GM21360 (cell line): ENCODE measurements around the gene ZNF330.

ENCODE experiments used
- ATAC-seq: cut with Tn5 transposase; IDR thresholded peaks from one replicate; pipeline ENCODE4 v1.9.1; 2021; ENCODE audit warnings: mild to moderate bottlenecking, moderate library complexity; ENCODE audit not compliant: unreplicated experiment

The ZNF330 gene

DNA sequence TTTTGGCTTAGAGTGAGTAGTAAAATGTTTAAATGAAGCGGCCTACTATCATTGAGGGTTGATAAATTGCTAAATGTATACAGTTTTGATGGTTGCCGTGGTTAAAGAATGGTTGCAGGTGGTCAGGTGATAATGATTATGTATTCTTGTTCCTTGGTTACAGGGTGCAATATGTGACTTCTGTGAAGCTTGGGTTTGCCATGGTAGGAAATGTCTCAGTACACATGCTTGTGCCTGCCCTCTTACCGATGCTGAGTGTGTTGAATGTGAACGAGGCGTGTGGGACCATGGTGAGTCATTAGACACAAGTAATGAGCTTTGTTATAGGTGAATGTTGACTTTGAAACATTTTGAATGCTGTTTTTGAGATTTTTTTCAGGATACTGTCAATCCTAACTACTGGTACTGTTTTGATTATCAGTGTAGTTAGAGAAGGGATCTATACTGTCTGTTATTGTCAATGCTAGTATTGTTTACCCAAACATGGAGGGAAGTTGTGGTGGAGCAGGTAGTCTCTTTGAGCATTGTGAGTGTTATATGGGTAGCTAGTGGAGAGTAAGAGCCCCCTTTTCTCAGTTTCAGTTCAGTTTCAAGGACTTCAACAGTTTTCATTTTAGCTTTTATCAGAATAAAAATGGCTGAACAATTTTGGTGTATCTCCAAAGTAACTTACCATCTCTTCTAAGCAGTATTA lies 8.9 kb downstream of the ZNF330 start:
- ATAC-seq = peak; percentile 70

DNA sequence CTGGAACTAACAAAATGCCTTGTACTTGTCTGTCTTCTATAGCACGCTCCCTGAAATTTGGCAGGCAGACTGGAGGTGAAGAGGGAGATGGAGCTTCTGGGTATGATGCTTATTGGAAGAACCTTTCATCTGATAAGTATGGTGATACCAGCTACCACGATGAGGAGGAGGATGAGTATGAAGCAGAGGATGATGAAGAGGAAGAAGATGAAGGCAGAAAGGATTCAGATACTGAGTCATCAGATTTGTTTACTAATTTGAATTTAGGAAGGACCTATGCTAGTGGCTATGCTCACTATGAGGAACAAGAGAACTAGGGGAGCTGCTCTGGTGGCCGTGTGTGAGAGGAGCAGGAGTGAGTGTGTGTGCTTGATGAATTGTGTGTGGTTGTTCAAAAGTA lies 13.0 kb downstream of the ZNF330 start:
- ATAC-seq = no peak

DNA sequence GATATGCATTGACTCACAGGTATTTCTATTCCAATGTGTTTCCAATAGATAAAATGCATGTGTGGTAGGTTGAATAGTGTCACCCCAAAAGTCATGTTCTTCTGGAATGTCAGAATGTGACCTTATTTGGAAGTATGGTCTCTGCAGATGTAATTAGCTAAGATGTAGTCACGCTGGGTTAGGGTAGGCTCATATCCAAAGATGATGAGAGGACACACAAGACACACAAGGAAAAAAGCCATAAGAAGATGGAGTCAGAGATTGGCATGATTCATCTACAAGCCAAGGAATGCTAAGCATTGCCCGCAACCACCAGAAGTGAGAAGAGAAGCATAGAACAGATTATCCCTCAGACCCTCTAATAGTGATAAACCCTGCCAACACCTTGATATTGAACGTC lies 17.5 kb downstream of the ZNF330 start:
- no peak for ATAC-seq

DNA sequence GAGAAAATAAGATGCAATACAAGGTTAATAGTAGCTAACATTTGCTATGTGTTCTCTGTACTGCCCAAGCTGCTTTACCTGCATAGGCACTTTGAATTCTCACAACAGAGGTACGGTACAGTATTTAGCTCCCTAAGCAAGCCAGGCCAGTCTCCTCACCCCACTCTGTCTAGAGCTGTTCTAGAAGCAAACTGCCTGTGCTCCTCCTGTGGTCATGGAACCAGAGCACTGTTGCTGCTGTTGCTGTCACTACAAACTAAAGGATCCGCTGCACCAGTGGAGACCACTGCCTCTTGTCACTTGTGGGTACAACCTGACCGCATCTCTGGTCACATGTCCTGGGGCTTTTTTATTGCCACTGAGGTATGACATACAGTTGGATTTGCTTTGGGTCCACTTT lies 19.6 kb downstream of the ZNF330 start:
- ATAC-seq = no peak

DNA sequence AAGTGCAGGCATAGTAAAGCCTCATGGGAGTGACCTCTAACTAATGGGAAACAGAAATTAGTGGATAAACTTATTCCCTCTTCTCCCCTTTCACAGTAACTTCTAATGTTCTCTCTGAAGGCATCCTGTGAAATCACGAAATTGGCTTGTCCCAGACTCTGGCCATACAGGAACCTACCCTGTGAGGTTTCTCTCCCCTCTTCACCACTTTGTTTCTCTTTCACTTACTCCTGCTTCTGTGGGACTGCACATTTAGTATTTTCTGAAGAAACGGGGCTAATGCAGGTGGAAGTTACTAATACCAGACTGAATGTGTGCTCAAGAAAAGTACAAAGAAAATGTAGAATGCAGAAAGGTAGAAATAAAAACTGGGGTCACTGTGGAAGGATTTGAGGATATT lies 20.0 kb downstream of the ZNF330 start:
- ATAC-seq = no peak

DNA sequence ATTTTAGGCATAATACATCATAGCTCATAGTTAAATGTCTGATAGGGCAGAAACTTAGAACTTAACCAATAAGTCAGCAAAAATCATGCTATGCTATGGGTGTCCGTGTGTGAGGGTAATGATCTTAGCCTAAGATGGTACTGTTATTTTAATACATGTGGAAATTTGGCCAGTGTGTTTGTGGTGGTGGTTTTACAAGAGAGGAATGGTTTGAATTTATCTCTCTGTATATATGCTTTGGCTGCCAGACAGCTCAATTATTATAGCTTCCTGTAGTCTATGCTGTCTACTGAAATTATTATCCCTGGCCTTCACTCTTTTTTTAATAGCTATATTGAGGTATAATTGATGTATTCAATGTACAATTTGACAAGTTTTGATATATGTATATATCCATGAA lies 21.3 kb downstream of the ZNF330 start:
- ATAC-seq = no peak

DNA sequence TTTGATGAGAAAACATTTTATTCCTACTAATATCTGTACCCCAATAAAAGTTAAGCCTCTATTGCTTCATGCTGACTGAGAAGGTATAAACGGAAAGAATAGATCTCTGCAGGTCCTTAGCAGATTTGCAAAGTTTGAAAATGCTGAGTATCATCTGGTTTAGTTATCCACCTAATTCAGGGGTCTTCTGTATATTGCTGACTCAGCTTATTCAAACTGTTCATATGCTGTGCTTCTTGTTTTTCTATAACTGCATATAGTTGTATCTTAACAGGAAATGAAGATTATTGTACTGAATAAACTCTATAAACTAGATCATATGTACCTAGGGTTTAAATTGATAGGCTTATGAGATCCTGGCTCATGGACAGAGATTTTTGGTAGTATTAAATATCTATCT lies 23.7 kb downstream of the ZNF330 start:
- no peak for ATAC-seq

DNA sequence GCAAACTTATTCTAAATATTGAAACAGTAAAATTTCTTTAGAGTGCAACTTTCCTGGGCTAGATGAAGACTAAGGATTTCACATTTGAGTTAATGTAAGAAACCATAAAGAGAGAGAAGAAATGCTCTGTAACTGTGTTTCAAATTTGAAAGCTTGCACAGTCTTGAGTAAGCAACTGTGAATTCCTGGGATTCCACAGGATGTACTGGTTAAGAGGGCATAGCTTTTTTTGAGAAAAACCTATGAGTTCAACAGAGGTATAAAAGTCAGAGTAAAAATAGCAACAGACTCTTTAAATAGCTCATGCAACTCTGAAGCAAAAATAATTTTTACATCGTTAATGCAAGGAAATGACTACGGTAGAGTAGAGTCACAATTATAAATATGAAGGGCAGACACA lies 25.5 kb downstream of the ZNF330 start:
- ATAC-seq = no peak

DNA sequence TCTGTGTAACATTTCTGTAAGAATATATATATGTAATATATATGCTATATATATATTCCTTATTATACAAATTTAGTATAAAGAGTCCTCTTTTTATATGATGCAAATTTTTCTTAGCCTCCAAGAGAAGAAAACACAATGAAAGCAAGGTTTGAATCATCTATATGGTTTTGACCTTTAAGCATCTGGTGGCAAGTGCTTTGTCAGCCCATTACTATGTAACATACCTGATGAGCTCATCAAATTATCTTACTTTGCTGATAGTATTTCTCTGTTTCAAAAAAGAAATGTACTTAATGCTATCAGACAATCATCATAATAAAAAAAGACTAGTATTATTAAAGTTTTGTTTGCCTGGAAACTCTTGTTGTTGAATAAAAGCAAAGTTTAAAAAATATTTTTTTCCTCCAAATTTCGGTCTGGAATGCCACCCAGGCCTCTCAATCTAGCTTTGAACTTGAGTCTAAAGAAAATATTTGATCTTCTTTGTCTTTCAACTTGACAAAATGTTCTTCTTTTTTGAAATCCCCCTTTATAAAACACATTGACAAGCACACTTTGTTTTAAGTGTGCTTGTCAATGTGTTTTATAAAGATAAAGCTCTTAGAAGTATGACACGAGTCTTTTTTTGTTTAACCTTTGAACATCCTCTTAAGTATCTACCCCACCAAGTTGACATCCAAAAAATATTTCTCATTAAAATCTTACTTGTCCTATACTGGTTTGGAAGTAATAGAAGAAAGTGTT lies 26.2 kb downstream of the ZNF330 start:
- no peak for ATAC-seq

DNA sequence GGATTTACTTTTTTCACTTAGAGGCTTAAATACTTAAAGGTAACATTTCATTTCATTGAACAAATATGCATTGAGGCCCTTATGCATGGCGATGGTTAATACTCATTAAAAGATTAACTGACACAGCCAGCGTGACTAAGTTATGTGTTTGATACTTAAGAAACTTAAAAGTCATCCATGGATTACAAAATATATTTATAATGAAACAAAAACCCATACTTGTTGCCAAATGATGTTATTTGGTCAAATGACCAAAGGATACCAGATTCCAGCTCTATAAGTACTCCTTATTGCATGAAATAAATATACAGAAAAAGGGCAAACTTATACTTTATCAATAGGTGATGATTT lies 26.7 kb downstream of the ZNF330 start:
- ATAC-seq = no peak

DNA sequence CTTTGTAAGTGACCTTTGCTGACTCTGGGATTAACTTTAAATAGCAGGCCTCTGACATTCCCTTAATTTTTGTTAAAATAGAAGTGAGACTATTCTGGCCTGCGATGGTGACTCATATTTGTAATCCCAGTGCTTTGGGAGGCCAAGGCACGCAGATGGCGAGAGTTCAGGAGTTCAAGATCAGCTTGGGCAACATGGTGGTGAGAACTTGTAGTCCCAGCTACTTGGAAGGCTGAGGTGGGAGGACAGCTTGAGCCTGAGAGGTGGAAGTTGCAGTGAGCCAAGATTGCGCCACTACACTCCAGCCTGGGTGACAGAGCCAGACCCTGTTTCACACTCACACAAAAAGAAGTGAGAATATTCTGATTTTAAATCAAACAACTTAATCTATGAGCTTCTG lies 27.3 kb downstream of the ZNF330 start:
- ATAC-seq = no peak

DNA sequence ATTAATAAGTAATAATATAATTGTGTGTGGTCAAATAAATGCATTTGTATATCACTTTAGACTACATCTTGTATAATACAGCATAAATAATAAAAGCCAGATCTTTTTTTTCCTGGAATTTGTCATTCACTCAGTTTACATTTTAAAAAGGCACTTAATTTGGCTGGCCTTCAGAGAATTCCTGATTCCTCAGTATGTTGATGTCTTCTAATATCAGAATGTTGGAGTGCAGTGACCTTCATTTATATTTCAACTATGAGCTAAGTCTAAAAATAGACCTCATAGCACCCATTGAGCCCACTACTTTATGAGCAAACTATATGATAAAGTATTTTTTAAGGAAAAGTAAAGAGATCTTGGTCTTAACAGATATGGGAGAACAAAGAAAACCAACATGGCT lies 27.8 kb downstream of the ZNF330 start:
- ATAC-seq = no peak

DNA sequence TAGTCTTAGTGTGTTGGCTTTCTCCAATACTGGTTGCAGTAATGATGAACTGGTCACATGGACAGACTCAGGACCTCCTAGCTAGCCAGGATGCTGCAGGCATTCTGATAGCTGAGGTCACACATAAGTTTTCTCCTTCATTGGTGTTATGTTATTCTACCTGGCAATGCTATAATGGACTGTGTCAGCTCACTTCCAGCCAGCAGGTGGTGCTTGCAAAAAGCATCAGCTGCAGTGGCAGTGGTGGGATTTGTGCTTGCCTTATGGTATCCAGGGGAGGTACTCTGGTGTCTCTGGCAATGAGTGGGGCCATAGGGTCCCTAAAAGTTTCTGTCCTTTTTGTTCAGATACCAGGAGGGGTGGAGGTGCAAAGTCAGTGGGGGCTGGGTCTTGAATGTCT lies 33.6 kb downstream of the ZNF330 start:
- ATAC-seq = no peak

DNA sequence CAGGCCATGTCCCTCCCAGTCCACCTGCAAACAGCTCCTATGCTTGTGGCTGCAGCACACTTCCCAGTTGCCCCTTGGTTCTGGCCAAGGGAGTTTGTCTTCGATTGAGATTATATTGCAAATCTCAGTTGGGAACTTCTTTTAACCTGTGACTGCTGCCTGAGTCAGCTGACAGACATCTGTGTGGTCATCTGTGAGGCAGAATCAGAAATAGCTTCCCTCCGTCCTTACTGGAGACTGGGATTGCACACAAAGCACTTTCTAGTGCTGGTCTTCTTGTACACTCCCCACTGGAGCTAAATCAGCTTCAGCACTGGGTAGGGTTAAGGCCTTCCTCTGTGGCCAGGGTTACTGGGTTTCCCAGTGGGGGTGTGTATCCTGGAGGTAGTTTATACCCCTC lies 34.3 kb downstream of the ZNF330 start:
- ATAC-seq = no peak

DNA sequence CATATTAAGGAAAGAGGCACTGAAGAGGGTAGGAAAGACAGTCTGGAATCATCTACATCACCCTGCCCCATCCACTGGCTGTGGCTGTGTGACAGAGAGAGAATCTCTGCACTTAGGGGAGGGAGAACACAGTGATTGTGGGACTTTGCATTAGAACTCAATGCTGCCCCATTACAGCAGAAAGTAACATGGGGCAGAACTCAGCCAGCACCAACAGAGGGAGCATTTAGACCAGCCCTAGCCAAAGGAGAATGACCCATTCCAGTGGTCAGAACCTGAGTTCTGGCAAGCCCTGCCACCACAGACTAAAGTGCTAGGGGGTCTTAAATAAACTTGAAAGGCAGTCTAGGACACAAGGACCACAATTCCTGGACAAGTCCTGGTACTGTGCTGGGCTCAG lies 37.9 kb downstream of the ZNF330 start:
- ATAC-seq = no peak

DNA sequence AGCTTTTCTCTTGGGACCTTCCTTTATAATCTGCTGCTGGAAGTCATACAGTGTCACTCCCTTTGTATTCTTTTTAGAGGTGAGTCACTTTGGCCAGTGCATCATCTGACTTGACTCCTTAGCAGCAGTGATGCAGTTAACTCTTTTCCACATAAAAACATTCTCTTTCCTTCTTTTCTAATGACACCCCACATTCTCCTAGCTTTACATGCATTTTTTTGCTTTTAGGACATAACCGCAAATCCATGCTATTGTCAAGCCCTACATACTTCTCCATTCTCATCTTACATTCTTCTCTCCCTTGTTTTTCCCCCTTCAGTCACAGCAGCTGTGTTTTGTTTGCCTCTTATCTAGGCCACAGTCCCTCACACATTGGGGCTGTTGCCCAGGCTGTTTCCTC lies 55.1 kb downstream of the ZNF330 start:
- no peak for ATAC-seq

DNA sequence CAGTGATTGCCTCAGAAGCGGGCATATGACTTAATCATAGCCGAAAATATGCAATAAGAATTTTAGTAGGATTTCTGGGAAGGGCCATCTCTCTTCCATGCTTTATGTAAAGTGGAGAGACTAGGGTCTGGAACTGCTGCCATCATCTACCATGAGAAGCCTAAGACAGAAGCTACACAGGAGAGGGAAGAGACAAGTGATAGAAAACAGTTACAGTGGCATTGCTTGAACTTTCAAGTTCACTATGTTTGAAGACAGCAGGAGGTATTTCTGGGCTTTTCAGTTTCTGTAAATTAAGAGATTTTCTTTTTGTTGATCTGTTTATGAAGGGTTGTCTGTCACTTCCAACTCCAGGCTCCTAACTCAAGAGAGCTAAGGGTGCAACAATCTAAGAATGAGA lies 62.5 kb downstream of the ZNF330 start:
- no peak for ATAC-seq

DNA sequence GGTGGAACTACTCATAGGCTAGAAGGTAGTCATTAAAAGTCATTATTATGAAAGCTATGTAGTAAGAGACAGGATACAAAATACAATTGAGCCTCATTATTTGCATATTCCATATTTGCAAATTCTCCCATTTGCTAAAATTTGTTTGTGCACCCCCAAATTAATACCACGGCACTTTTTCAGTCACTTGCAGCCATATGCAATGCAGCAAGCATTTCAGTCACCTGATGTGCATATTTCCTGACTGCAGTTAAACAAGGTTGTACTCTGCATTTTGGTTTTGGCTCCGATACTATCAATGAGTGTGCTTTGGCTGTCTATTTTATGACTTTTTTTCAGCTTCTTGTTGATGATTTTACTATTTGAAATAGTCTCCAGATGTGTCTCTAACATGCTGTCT lies 62.9 kb downstream of the ZNF330 start:
- no peak for ATAC-seq
